ENCODE measurements around the gene ATPAF1. TPM values are rescaled to one million over a fixed set of nuclear protein-coding genes. Genes with fewer than 3 reads are reported as not detected.

Gene ATPAF1
- total RNA-seq, 1 experiment from 2014 or later: 50.3 TPM

DNA sequence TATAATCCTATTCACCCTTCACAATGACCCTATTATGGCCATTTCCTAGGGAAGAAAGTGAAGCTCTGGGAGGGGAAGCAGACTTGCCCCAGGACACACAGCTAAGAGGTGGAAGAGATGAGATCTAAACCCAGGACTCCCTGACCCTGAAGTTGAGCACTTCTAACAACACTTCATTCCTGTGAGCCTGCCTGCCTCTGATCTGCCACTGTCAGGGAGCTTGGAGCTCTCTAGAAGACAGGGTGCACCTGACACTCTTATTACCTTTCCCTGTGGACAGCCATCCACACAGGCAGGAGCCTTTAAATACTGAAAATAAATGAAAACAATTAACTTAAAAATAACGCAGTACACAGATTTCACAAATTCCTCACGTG lies 64.7 kb downstream of the ATPAF1 start:
- Histone ChIP-seq H2AFZ (peak overlapping the region; percentile 90), H3K79me2 (ENCODE audit: low read depth) (peaks cover 36% of the 10 kb centered on the region), H3K27ac (peak overlapping the region; percentile 31; the same call in 1 of the 2 replicates), H3K36me3 (ENCODE audit: low read depth) (peaks cover 15% of the 10 kb centered on the region; the same call in 1 of the 2 replicates), H3K4me2 (peak overlapping the region; percentile 87), H3F3A (ENCODE audit: insufficient read depth, low read depth) (peaks cover 9% of the 10 kb centered on the region; the same call in 1 of the 2 replicates), H3K4me1 (replicated peaks; ENCODE audit: insufficient read depth) (peaks cover 29% of the 10 kb centered on the region), H3K9me2 (ENCODE audit: insufficient read depth) (no peaks in the 10 kb centered on the region), H3K27me3 (ENCODE audit: insufficient read depth, low read depth) (no peaks in the 10 kb centered on the region), H4K20me1 (ENCODE audit: insufficient read depth) (no peaks in the 10 kb centered on the region), H3K4me3 (peak overlapping the region; percentile 95), H3K9me3 (ENCODE audit: insufficient read depth, low read depth) (no peaks in the 10 kb centered on the region)
- intact Hi-C loops (cut with micrococcal nuclease; ENCODE audit: unreplicated experiment): loop anchor here (5.0 kb wide), 1 partner anchor 64 kb away; the partner anchor contains the start of gene ATPAF1
- TF ChIP-seq, protein P1, sequence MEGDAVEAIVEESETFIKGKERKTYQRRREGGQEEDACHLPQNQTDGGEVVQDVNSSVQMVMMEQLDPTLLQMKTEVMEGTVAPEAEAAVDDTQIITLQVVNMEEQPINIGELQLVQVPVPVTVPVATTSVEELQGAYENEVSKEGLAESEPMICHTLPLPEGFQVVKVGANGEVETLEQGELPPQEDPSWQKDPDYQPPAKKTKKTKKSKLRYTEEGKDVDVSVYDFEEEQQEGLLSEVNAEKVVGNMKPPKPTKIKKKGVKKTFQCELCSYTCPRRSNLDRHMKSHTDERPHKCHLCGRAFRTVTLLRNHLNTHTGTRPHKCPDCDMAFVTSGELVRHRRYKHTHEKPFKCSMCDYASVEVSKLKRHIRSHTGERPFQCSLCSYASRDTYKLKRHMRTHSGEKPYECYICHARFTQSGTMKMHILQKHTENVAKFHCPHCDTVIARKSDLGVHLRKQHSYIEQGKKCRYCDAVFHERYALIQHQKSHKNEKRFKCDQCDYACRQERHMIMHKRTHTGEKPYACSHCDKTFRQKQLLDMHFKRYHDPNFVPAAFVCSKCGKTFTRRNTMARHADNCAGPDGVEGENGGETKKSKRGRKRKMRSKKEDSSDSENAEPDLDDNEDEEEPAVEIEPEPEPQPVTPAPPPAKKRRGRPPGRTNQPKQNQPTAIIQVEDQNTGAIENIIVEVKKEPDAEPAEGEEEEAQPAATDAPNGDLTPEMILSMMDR (conservative IDR thresholded peaks at IDR 0.05): no peak
- no peak for TF ChIP-seq EZH2 (IDR thresholded peaks at IDR 0.05; ENCODE audit: low read depth)
- BruUV-seq (replicated peaks): no TSS peak
- ChIA-PET CTCF (no interaction called here), POLR2A (ENCODE audit: unreplicated experiment) (interaction anchor here (1.4 to 1.8 kb wide), 2 partner anchors 8 to 14 kb away, joined by 4 to 28 read pairs; partner anchors contain the start of gene MOB3C)
- DNase-seq: no peak

DNA sequence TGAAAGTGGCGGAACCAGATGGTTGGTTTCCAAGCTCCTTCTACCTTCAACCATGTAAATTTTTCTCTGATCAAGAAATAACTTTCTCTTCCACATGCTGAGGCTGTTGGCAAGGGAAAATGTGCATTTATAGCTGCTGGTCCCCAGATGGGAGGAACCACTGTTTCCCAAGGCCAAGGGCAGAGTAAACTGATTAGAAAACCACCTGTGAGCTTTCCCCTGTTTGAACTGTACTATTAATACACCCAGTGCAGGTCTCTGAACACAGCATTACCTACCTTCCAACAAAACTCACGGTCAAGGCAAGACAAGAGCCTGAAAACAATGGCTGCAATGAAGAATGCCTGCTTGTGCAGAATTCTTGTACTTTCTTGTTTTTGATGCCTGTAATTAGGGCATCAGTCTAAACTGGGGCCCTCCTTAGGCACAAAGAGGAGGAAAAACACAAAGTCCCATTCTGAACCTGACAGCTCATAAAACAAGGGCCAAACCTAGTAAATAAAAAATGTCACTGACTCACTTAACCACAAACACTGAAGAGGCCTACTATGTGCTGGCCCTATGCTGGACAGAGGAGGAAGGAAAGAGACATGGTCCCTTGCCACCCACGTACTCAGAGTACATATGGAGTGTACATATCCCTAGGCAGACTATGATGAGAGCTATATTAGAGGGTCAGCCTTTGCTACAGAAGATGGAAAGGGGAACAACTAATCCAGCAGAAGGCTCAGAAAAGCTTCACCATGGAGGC lies 66.7 kb downstream of the ATPAF1 start:
- H3K9me2 ChIP-seq (ENCODE audit: insufficient read depth): no peaks in the 10 kb centered on the region
- no peaks in the 10 kb centered on the region for H4K20me1 ChIP-seq (ENCODE audit: insufficient read depth)
- intact Hi-C loops (cut with micrococcal nuclease; ENCODE audit: unreplicated experiment): loop anchor here (5.0 kb wide), 1 partner anchor 66 kb away; the partner anchor contains the start of gene ATPAF1
- H3K4me2 ChIP-seq: no peak overlapping the region
- ChIA-PET CTCF (no interaction called here), POLR2A (ENCODE audit: unreplicated experiment) (interaction anchor here (0.5 to 0.6 kb wide), 2 partner anchors 12 to 15 kb away, joined by 3 to 4 read pairs; partner anchors contain the start of gene MOB3C)
- H3K36me3 ChIP-seq (ENCODE audit: low read depth): 0 out of 2 replicates have a peak, but pooled peaks cover 11% of the 10 kb centered on the region
- TF ChIP-seq, protein P1 (conservative IDR thresholded peaks at IDR 0.05): no peak
- no peak for TF ChIP-seq EZH2 (IDR thresholded peaks at IDR 0.05; ENCODE audit: low read depth)
- H3K9me3 ChIP-seq (ENCODE audit: insufficient read depth, low read depth): no peaks in the 10 kb centered on the region
- no peak overlapping the region for H3K27ac ChIP-seq
- no peak for DNase-seq
- peaks cover 42% of the 10 kb centered on the region for H3K79me2 ChIP-seq (ENCODE audit: low read depth)
- H3K4me3 ChIP-seq: no peak overlapping the region
- peaks cover 4% of the 10 kb centered on the region; the same call in 1 of the 2 replicates for H3F3A ChIP-seq (ENCODE audit: insufficient read depth, low read depth)
- no peaks in the 10 kb centered on the region for H3K27me3 ChIP-seq (ENCODE audit: insufficient read depth, low read depth)
- peaks cover 29% of the 10 kb centered on the region for H3K4me1 ChIP-seq (replicated peaks; ENCODE audit: insufficient read depth)
- H2AFZ ChIP-seq: no peak overlapping the region
- no TSS peak for BruUV-seq (replicated peaks)

DNA sequence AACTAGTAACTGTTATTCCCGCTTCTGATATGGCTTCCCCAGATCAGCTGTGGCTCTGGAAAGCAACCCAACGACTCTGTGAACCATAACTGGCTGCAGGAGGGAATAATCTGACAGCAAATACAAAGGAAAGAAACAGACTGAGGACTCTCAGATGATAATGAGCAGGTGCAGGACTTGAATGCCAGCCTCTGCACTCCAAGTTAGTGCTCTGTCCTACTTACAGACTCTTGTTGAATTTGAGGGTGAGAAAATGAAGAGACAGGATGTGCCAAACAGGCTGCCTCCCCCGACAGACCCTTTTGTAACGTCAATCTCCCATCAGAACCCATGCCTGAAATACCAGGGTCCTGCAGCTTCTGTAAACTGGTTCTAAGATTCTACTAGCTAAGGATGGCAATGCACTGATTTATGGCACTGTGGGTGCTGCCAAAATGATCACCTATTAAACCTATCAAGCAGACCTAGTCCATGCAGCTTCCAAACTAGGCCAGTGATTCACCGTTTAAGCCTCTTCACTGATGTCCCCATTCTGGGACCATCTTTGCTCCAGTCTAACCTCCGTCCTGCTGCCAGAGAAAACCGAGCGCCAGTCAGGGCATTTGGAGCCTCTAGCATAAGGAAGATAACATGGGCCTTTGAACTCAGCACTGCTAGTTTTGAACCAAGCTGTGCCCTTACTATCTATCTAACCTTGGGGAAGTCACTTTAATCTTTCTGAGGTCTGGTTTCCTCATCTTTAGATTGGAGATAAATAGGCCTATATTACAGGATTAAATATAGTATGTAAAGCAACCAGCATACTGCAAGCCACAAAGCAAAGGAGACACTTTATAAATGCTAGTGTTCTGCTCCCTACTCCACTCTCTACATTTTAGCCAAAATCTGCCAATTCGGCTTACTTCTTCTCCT lies 68.8 kb downstream of the ATPAF1 start:
- Histone ChIP-seq H3K4me1 (replicated peaks; ENCODE audit: insufficient read depth) (peaks cover 8% of the 10 kb centered on the region), H3K9me2 (ENCODE audit: insufficient read depth) (no peaks in the 10 kb centered on the region), H3K9me3 (ENCODE audit: insufficient read depth, low read depth) (no peaks in the 10 kb centered on the region), H2AFZ (no peak overlapping the region), H3K79me2 (ENCODE audit: low read depth) (peaks cover 38% of the 10 kb centered on the region), H3K27ac (no peak overlapping the region), H3K4me2 (no peak overlapping the region), H3K36me3 (ENCODE audit: low read depth) (0 out of 2 replicates have a peak, but pooled peaks cover 12% of the 10 kb centered on the region), H3K4me3 (no peak overlapping the region), H3K27me3 (ENCODE audit: insufficient read depth, low read depth) (no peaks in the 10 kb centered on the region), H4K20me1 (ENCODE audit: insufficient read depth) (no peaks in the 10 kb centered on the region), H3F3A (ENCODE audit: insufficient read depth, low read depth) (no peaks in the 10 kb centered on the region)
- intact Hi-C loops (cut with micrococcal nuclease; ENCODE audit: unreplicated experiment): no loop called here
- BruUV-seq (replicated peaks): no TSS peak
- POLR2A ChIA-PET (ENCODE audit: unreplicated experiment): no interaction called here
- no peak for DNase-seq
- TF ChIP-seq, protein P1 (conservative IDR thresholded peaks at IDR 0.05): no peak
- no peak for TF ChIP-seq EZH2 (IDR thresholded peaks at IDR 0.05; ENCODE audit: low read depth)
- CTCF ChIA-PET: interaction anchor here (0.5 kb wide), 1 partner anchor 82 kb away, joined by 6 read pairs; no protein-coding TSS in a partner anchor
